Cardiac fibroblast (primary cell): ENCODE data around the gene P2RY6.

Experiments
- DNase-seq, 2 donors: peaks; one replicate each; pipeline versions ENCODE4 v3.0.0 to v3.0.0-alpha.2; 2010; ENCODE audit warnings: low read depth in 2 of 2
- H3K4me3 ChIP-seq, 2 donors: replicated peaks in 1 of 2; 1 replicate in 1 of 2; 2 replicates in 1 of 2; pipeline ENCODE4 v1.5.1; 2011; ENCODE audit warnings: low read depth in 2 of 2, low read length in 2 of 2, mild to moderate bottlenecking in 2 of 2, moderate library complexity in 1 of 2
- CTCF ChIP-seq: IDR thresholded peaks from one replicate; pipeline ENCODE4 v1.5.1; 2011; ENCODE audit warnings: low read depth, mild to moderate bottlenecking, low read length, inconsistent platforms

The P2RY6 gene

GRCh38 chr11:73311394-73311869, 39.3 kb downstream of the P2RY6 start:
- DNase-seq, result no peak
- peak overlapping the region; percentile 44 to 67 for H3K4me3 ChIP-seq
- no peak for TF ChIP-seq CTCF

- H3K4me3 ChIP-seq, result peak overlapping the region; percentile 44 to 67
- DNase-seq, result no peak
- no peak for TF ChIP-seq CTCF
Observed at GRCh38 chr11:73312036-73312435, 39.9 kb downstream of the P2RY6 start.

DNA sequence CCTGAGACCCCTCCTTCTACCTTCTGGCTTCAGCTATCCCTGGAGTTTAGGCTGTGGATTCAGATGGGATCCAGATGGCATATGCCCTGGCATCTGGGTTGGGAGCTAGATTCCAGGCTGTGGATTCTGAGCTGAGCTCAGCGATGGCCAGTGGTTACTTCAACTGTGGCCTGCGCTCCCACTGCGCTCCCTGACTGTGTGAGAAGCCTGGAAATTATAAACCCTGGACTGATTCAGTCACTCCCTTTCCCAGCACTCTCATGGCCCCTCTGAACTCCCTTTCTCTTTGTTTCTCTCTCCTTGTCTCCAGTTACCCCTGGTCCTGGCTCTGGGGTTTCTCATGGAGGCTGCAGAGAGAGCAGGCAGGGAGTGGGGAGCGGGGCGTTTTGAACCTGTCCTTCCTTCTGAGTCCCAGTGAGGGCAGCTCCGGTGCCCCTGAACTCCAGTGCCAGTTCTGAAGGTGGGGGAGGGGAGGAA, 40.8 kb downstream of the P2RY6 start:
- H3K4me3 ChIP-seq, result peak overlapping the region; percentile 44 to 67
- no peak for DNase-seq
- no peak for TF ChIP-seq CTCF

GRCh38 chr11:73313652-73314051, 41.5 kb downstream of the P2RY6 start:
- no peak for DNase-seq
- peak overlapping the region; percentile 44 to 67 for H3K4me3 ChIP-seq
- TF ChIP-seq CTCF, result no peak

GRCh38 chr11:73314117-73314961, 42.2 kb downstream of the P2RY6 start:
- no peak for TF ChIP-seq CTCF
- DNase-seq, result peak; percentile 66 to 67
- H3K4me3 ChIP-seq, result peak overlapping the region; percentile 10 to 11

- TF ChIP-seq CTCF, result no peak
- no peak overlapping the region for H3K4me3 ChIP-seq
- no peak for DNase-seq
Observed at GRCh38 chr11:73315293-73316020, 43.3 kb downstream of the P2RY6 start.
